ENCODE measurements around the gene CTNNBIP1. TPM values are rescaled to one million over a fixed set of nuclear protein-coding genes. Genes with fewer than 3 reads are reported as not detected.

The CTNNBIP1 gene
- total and polyA plus RNA-seq, 2 of the 8 experiments (the other 6 are each of a cell fraction or from before 2014, with no cell fraction given), result 40.9 to 46.6 TPM

DNA sequence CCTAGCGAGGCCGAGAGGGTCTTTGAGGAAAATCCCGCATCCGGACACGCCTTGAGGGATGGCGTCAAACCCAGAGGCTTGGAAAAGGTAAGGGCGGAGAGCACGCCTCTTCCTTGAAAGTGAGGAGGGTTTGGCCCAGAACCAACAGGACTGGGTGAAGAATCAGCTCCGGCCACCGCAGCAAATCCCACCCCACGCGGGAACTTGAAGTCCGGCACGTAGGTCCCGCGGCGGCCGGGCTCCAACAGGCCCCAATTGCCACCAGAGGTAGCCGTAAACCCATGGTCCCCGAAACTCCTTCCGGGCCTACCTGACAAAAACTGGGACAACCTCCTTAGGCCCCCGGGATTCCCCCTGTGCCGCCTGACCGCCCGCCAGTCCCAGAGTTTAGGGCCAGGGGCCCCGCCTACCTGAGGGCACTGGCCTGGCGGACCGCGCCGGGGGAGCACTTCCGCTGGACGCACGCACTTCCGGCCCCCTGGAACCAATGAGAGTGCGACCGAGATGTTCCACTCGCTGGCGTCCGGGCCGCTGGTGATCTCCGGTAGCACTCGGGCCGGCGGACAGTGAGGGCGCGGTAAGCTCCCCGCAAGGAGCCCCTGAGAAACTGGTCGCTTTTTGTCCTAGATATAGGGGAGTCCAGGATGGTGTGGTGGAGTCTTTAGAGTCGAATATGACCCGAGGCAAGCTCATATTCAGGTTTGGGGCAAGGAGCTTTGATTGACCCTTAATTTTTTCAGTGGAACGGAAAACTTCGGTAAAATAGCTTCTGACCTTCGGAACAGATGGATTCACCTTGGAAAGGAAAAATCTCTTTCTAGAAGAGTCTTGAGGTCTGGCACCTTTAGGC is 33.1 kb upstream of the CTNNBIP1 start, which contains the start of the genes LZIC and NMNAT1 (continued):
- TF ChIP-seq RFX5 (IDR thresholded peaks at IDR 0.05; ENCODE audit: borderline replicate concordance, low read depth, low read length), result no peak
- TF ChIP-seq CTBP2 (IDR thresholded peaks at IDR 0.05; ENCODE audit: borderline replicate concordance, insufficient read depth, insufficient read length, low read length), result no peak
- no peak for TF ChIP-seq USF2 (IDR thresholded peaks at IDR 0.05; ENCODE audit: low read length)
- peak; percentile 97 for TF ChIP-seq TAF1 (IDR thresholded peaks at IDR 0.05; ENCODE audit: low read depth, low read length)
- TF ChIP-seq CHD7 (IDR thresholded peaks at IDR 0.05; ENCODE audit: insufficient replicate concordance, low read length), result peak; percentile 63
- 0 out of 2 replicates have a peak, but pooled peaks have one; percentile 9 for TF ChIP-seq JUN (IDR thresholded peaks at IDR 0.05; ENCODE audit: low read depth, low read length)
- peak; percentile 73 to 94 for TF ChIP-seq POLR2A (IDR thresholded peaks at IDR 0.05; ENCODE audit: control extremely low read depth in 1 of 2, low read depth in 2 of 2, low read length in 2 of 2)
- TF ChIP-seq SP2 (IDR thresholded peaks at IDR 0.05; ENCODE audit: low read length), result no peak
- peak; percentile 100 for TF ChIP-seq GABPA (IDR thresholded peaks at IDR 0.05; ENCODE audit: borderline replicate concordance, insufficient read depth, low read length)
